ENCODE results near the gene PRKCE.

The PRKCE gene

DNA sequence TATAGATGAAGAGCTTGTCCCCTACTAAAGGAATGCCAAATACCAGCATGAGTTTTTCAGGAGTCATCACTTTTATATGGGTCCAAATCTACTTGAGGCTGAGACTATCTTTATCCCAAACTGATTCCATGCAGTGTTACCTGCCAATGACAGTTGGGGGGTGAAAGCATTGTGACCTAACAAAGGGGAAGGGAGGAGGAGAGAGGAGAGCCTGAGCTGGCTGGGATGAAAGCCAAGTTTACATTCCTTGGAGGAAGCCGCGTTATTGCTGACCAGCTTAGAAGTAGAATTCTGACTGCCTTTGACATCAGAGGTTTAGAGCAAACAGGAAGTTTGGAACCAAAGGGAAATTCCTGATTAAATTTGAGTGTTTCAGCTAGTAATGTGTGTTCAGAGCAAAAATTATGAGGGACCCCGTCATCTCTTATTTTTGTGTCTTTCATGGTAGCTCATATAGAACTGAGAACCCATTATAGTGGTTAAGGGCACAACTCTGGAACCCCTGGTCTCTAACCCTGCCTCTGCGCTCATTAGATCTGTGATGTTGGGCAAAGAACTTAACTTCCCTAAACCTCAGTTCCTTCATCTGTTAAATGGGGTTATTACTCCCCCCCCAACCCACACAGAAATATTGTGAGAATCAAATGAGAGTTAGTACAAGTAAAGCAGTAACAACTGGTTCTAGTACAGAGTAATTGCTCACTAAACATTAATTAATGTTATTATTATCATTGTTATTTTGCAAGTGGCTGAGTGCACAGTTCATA, 446.4 kb downstream of the PRKCE start:
- DNase-seq: peak; percentile 96

- DNase-seq: peak; percentile 81
Observed at GRCh38 chr2:46098621-46099062, 447.2 kb downstream of the PRKCE start.

DNA sequence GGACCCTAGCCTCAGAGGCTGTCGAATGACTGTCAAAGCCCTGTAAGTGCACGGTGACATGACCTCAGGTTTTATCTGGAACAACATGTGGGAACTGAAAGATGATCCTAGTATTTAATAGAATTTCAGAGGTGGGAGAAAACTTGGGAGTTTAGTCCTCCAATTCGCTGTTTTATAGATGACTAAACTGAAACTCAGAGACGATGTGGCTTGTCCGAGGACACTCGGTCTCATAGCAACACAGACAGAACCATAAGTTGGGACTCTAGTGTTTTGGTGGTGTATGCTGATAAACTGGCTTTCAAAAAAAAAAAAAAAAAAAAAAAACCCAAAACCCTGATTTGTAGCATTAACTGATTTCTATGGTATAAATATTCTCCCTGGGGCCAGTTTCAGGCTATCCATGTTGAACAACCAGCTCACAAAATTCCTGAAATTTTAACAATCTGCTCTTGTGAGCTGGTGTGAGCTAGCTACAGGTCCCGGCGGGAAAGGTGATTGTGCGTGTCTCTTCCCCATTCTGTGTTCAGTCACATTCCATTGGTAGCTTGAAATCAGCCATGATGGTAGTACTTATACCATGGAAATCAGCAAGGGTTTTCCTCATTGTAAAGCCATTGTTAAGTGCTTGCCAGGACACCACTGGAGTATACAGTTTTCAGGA, 450.2 kb downstream of the PRKCE start:
- no peak for DNase-seq

DNA sequence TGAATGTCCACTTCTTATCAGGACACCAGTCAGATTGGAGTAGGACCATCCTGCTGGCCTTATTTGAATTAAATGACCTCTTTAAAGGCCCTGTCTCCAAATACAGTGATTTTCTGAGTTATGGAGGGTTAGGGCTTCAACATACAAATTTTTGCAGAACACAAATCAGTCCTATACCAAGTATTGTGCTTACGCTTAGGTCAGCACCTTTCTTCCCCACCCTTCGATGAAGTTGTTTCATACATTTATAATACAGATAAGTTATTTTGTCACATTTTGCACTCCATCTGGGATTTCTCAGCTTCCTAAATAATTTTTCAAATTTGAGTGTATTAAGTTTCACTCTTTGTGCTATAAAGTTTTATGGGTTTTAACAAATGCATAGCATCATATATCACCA, 455.2 kb downstream of the PRKCE start:
- DNase-seq: no peak

DNA sequence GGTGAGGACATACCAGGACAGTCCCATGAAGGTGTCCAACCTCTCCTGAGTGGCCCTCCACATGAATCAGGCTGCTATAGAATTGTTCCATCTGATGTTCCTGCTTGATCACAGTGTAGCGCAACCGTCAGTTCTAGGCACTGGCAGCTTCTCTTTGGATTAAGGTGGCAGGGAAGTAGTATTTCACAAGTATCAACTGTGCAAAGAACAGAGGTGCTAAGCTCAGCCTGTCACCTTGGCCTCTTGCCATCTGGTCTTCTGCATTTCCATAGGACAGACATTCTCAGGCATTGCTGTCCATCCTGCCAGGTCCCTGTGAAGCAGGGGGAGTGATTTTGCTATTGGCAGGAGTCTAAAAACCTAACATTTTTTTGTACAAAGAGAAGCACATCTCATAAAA, 463.5 kb downstream of the PRKCE start:
- DNase-seq: no peak

DNA sequence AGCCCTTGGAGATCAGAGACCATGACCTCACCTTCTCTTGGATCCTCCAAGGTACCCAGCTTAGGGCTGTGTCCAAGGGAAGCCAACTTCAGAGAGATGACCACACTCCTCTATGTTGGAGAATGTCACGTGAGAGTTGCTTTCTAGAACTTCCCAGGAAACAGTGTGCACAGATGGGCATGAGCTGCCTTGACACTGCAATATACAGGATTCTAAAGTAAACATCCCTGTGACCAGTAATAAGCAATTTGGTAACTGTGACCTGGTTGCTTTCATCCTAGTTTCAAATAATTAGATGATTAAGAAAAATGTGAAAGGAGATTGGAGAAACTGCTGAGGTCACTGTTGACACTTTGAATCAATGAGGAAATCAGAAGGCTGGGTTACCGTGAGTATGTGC, 464.7 kb downstream of the PRKCE start:
- no peak for DNase-seq

DNA sequence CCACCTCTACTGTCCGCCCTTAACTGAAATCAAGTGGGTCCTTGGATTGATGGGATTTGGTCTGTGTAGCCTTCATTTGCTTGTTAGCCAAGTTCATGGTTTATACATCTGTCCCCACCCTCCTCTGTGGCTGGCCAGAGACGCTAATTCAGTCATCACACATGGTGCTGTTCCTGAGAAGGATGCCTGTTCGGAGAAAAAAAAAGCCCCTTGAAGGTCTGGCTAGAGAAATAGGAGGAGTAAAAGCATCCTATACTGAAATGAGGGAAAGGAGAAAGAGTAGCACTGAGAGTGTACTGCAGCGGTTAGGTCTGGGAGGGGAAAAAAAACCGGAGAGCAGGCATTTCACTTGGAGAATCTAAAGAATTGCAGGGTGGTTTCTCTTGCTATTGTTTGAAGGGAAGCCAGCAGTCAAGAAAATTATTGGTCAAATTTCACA, 465.1 kb downstream of the PRKCE start:
- no peak for DNase-seq

DNA sequence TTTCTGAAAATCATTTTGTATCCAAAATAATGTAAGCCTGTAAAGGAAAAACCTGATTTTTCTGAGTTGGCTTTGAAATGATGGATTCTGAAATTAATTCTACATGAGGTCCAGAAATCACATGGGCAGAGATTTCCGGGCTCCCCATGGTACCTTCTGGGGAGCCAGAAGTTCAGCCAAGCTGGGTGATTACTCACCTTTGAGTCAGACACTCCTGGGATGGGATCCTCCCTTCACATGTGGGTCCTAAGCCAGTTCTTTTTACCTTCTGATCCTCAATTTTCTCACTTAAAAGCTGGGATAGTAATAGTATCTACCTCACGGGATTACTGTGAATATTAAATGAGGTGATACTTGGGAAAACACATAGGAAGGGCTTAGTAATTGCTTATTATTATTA, 465.9 kb downstream of the PRKCE start:
- peak; percentile 84 for DNase-seq

DNA sequence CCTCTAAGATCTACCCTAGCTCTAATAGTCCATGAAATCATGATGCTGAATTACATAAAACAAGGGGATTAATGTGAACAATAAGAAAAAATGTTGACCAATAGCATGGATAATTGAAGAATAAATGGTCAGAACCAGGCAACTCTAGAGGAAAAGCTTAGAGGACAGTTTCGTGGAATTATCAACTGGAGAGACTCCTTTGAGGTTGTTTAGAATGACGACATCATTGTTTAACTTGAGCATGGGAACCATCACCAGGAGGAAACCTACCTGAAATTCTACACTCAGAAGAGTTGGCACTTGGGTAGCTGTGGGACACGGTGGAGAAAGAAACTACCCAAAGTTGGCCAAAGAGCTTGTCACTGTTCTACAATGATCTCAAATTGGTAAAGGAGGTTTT, 466.5 kb downstream of the PRKCE start:
- no peak for DNase-seq

DNA sequence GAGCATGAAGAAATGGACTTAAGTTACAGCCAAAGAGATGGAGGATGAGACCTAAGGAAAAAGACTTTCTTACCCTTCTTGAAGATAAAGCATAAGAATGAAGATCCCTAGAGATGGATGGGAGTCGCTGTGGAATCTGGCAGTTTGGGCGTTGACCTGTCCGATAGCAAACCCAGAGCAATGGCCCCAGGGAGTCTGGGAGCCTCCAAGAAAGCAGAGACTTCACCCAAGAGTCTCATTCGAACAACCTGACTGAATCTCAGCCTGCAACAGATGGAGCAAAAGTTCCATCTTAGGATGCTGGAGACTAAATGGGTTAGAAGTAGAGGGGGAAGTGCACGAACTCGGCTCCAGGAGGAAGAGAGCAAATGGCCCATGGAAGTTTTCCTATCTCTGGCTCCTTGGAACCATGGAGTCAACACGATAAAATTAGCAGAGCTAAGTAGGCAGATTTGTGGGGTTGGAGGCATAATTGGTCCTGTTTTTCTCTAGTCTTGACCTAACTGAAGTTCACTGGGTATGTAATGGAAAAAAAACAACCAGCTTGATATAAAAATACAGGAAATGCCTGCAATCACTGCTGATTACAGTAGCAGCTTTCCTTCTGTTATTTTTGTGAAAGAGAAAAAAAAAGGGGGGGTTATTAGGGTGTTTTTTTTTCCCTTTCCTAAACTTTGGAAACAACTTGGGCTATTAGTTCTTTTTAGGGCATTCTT, 467.3 kb downstream of the PRKCE start:
- no peak for DNase-seq

- no peak for DNase-seq
Observed at GRCh38 chr2:46119453-46119852, 468.0 kb downstream of the PRKCE start.

DNA sequence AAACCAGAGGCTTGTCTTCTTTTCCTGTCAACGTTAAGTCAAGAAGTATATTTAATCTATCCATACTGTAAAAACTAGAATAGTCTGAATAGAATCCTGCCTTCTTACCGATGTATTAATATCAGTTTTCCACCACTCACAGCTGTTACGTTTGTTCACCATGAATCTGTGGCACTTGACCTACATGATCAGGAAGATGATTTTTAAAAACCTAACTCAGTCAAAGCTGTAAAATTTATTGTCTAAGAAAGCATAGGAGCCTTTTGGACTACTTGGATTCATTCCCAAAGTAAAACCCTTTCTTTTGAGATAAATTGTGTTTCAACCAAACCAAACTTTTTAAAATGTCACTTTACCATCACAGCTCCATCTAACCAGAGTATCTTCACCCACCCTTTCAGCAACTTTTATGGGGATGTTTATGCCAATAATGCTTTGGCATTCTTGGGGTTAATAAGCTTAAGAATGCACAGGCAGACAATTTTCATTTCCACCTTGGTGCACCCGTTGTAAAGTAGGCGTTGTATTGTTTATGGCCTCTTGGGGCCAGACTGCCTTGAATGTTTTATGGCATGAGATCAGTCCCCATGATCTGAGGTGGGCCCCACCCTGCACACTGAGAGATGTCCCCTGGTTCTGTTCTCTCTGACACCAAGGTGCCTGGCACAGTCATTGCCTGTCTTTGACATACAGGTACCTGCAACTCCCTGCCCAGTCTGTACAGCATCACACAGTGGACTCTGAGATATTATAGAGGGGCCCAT, 469.5 kb downstream of the PRKCE start:
- DNase-seq: no peak

- peak; percentile 44 for DNase-seq
Observed at GRCh38 chr2:46122318-46122976, 471.0 kb downstream of the PRKCE start.

- DNase-seq: no peak
Observed at GRCh38 chr2:46123013-46123412, 471.5 kb downstream of the PRKCE start.

GRCh38 chr2:46125798-46126197, 474.3 kb downstream of the PRKCE start:
- DNase-seq: no peak

GRCh38 chr2:46126571-46126970, 475.1 kb downstream of the PRKCE start:
- DNase-seq: no peak

DNA sequence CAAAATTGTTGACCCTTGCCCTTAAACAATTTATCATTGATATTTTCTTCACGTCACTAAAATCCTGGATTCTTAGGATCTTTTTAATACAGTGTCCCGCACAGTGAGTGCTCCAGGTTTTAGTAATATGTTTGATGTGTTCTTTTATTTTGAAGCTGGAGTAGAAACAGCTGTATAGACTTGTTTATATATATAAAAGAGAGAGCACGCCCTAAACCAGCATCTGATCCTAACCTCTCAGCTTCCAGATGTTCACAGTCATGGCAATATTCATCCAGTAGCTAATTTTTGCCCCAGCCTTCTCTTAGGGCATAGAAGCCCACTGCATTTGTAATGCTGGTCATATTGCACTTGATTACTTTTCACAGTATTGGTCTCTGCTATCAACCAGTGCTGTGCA, 475.7 kb downstream of the PRKCE start:
- DNase-seq: no peak

GRCh38 chr2:46130511-46130910, 479.0 kb downstream of the PRKCE start:
- DNase-seq: no peak

DNA sequence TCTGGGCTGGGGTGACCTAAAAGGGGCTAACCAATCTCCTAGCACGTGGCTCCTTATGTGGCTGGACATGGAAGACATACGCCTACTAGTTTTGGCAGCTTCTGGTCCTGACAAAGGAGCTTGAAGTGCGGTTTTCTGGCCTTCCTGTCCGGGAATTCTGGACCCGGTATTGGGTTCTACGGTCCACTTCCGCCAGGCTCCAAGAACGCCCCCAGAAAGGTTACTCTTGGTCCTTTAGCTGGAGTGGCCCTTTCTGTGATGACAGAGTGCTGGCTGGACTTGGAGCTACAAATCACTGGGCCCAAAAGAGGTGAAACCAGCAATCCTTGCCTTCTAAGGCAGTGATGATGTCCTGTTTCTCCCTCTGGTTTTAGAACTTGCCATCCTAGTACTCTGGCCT, 481.5 kb downstream of the PRKCE start:
- DNase-seq: no peak

DNA sequence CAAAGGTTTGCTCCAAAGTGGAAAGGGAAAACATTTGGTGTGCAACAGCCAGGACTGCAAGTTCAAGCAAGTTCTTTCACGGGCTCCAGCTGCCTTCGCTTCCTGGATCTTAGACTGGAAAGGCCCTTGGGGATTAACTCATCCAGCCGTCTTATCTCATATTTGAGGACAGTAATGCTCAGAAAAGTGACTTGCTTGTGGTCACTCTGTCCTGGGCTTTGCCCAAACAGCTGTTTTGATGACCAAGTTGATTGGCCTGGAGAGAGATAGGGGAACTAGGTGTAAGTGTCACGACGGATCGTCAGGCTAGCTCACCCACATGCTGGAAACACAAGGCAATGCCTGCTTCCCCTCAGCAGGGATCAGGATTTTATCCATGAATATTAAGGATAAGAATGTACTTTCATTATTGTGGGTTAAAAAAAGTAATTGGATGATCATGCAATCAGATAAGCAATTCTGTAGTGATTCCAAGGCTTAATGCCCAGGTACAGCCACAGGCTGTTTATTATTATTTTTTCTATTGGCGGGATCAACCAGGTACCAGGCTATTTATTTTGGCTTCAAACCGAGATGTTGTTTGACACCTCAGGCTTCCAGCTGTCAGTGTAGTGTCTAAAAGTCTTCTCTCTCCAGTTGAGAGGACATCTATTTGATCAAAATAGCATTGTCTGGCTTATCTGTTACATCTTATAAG, 483.2 kb downstream of the PRKCE start:
- no peak for DNase-seq

- no peak for DNase-seq
Observed at GRCh38 chr2:46135228-46135855, 483.9 kb downstream of the PRKCE start.
